HepG2 (cell line): ENCODE data around the gene SYT7. TPM values are rescaled to one million over a fixed set of nuclear protein-coding genes. Genes with fewer than 3 reads are reported as not detected.
A peak's percentile ranks its signal among the peaks of the same experiment; 100 is the strongest.

Experiments
- CENPX ChIP-seq: sonication (generic); formaldehyde crosslinking; IDR thresholded peaks from 2 replicates; pipeline ENCODE4 v1.9.0; 2021; ENCODE audit warnings: mild to moderate bottlenecking, missing genetic modification reagents, moderate library complexity
- DMTF1 ChIP-seq: sonication (generic); formaldehyde crosslinking; IDR thresholded peaks from 2 replicates; pipeline ENCODE4 v1.4.0; 2020; ENCODE audit warnings: mild to moderate bottlenecking, missing genetic modification reagents
- DNMT1 ChIP-seq: sonication (generic); formaldehyde crosslinking; IDR thresholded peaks from 2 replicates; pipeline ENCODE4 v1.5.1; 2020; ENCODE audit warnings: mild to moderate bottlenecking, missing genetic modification reagents
- ERF ChIP-seq: IDR thresholded peaks from 2 replicates; pipeline ENCODE4 v1.6.1; 2018; ENCODE audit warnings: missing biosample characterization, missing genetic modification reagents
- MEIS2 ChIP-seq: sonication (generic); formaldehyde crosslinking; IDR thresholded peaks from 2 replicates; pipeline ENCODE4 v1.9.0; 2021; ENCODE audit warnings: mild to moderate bottlenecking, missing genetic modification reagents
- MXD3 ChIP-seq: IDR thresholded peaks from 2 replicates; pipeline ENCODE4 v1.6.1; 2016; ENCODE audit warnings: mild to moderate bottlenecking, missing biosample characterization, missing genetic modification reagents
- SMAD9 ChIP-seq: sonication (generic); formaldehyde crosslinking; IDR thresholded peaks from 2 replicates; pipeline ENCODE4 v1.5.1; 2020; ENCODE audit warnings: mild to moderate bottlenecking, missing genetic modification reagents
- SPEN ChIP-seq: sonication (generic); formaldehyde crosslinking; IDR thresholded peaks from 2 replicates; pipeline ENCODE4 v1.5.1; 2020; ENCODE audit warnings: low read depth, mild to moderate bottlenecking, missing genetic modification reagents
- TERF1 ChIP-seq: sonication (generic); formaldehyde crosslinking; IDR thresholded peaks from 2 replicates; pipeline ENCODE4 v1.8.0; 2022; ENCODE audit warnings: mild to moderate bottlenecking, missing genetic modification reagents, moderate library complexity
- TOE1 ChIP-seq: sonication (generic); formaldehyde crosslinking; IDR thresholded peaks from 2 replicates; pipeline ENCODE4 v1.4.0; 2020; ENCODE audit warnings: mild to moderate bottlenecking, missing genetic modification reagents
- TOPORS ChIP-seq: sonication (generic); formaldehyde crosslinking; IDR thresholded peaks from 2 replicates; pipeline ENCODE4 v1.8.0; 2023; ENCODE audit warnings: mild to moderate bottlenecking, missing genetic modification reagents
- ZBTB21 ChIP-seq: sonication (generic); formaldehyde crosslinking; IDR thresholded peaks from 2 replicates; pipeline ENCODE4 v1.4.0; 2020; ENCODE audit warnings: missing genetic modification reagents
- ZFP41 ChIP-seq: sonication (generic); formaldehyde crosslinking; IDR thresholded peaks from 2 replicates; pipeline ENCODE4 v1.4.0; 2020; ENCODE audit warnings: mild to moderate bottlenecking, missing genetic modification reagents, borderline replicate concordance
- ZFYVE20 ChIP-seq: sonication (generic); formaldehyde crosslinking; IDR thresholded peaks from 2 replicates; pipeline ENCODE4 v1.8.0; 2023; ENCODE audit warnings: low read depth, mild to moderate bottlenecking, moderate library complexity, missing genetic modification reagents, borderline replicate concordance
- ZMAT5 ChIP-seq: sonication (generic); formaldehyde crosslinking; IDR thresholded peaks from 2 replicates; pipeline ENCODE4 v1.5.0; 2020; ENCODE audit warnings: mild to moderate bottlenecking, low read depth, missing genetic modification reagents, borderline replicate concordance
- ZNF205 ChIP-seq: IDR thresholded peaks from 2 replicates; pipeline ENCODE4 v1.6.1; 2018; ENCODE audit warnings: missing biosample characterization, missing genetic modification reagents
- ZNF232 ChIP-seq: sonication (generic); formaldehyde crosslinking; IDR thresholded peaks from 2 replicates; pipeline ENCODE4 v1.4.0; 2020; ENCODE audit warnings: missing genetic modification reagents, borderline replicate concordance
- ZNF263 ChIP-seq: sonication (generic); formaldehyde crosslinking; IDR thresholded peaks from 2 replicates; pipeline ENCODE4 v1.4.0; 2020; ENCODE audit warnings: missing genetic modification reagents
- ZNF331 ChIP-seq: sonication (generic); formaldehyde crosslinking; IDR thresholded peaks from 2 replicates; pipeline ENCODE4 v1.4.0; 2020; ENCODE audit warnings: missing genetic modification reagents
- ZNF687 ChIP-seq: sonication (generic); formaldehyde crosslinking; IDR thresholded peaks from 2 replicates; pipeline ENCODE4 v1.5.1; 2020; ENCODE audit warnings: mild to moderate bottlenecking, missing genetic modification reagents, moderate library complexity
- ZNF841 ChIP-seq: sonication (generic); formaldehyde crosslinking; IDR thresholded peaks from 2 replicates; pipeline ENCODE4 v1.8.1; 2023; ENCODE audit warnings: missing genetic modification reagents, borderline replicate concordance
- polyA plus RNA-seq, 8 experiments: library from polyadenylated mRNA; depleted of rRNA in 3 of 8; stranded (reverse) in 7 of 8; unstranded in 1 of 8; fragments of >200 nt; fragmentation: Illumina TruSeq in 4 of 8; extraction: Trizol in 4 of 8; gene quantifications; 2 replicates each; pipeline versions ENCODE4 v1.2.1 to v1.2.3, GENCODE V29; 2011 to 2016; ENCODE audit warnings: low read depth in 4 of 8, missing spikeins in 1 of 8, mixed read lengths in 1 of 8; ENCODE audit not compliant: insufficient read depth in 1 of 8
- total RNA-seq, 5 experiments: library from RNA; depleted of rRNA; stranded (reverse); fragments of >200 nt; fragmentation: Illumina TruSeq; extraction: Trizol; gene quantifications; 2 replicates each; pipeline ENCODE4 v1.2.3, GENCODE V29; 2016; ENCODE audit warnings: low read depth in 1 of 5

Gene SYT7
- total and polyA plus RNA-seq, 2 of the 13 experiments (the other 11 are each of a cell fraction or from before 2014, with no cell fraction given): 1.4 to 4.4 TPM

- TF ChIP-seq TERF1 (CRISPR knock-in tag) (no peak), ZFYVE20 (CRISPR knock-in tag) (no peak), ZNF205 (CRISPR knock-in tag) (no peak), TOPORS (CRISPR knock-in tag) (no peak), MEIS2 (CRISPR knock-in tag) (no peak), ZNF331 (CRISPR knock-in tag) (no peak; the same call in 1 of the 2 replicates), ZNF232 (CRISPR knock-in tag) (no peak), TOE1 (CRISPR knock-in tag) (no peak), CENPX (CRISPR knock-in tag) (no peak), ZNF263 (CRISPR knock-in tag) (no peak), SMAD9 (CRISPR knock-in tag) (no peak), DMTF1 (no peak), ZNF687 (CRISPR knock-in tag) (peak; percentile 64), SPEN (CRISPR knock-in tag) (0 out of 2 replicates have a peak, but pooled peaks have one; percentile 27), ZFP41 (CRISPR knock-in tag) (no peak), DNMT1 (CRISPR knock-in tag) (no peak), ZBTB21 (CRISPR knock-in tag) (no peak), ZMAT5 (CRISPR knock-in tag) (no peak), MXD3 (CRISPR knock-in tag) (peak; percentile 65; the same call in 1 of the 2 replicates), ERF (peak; percentile 66; the same call in 1 of the 2 replicates), ZNF841 (no peak)
These were observed at the start of gene SYT7 (continued) for GRCh38 chr11:61581030-61581928.
